GM18519 (cell line): ENCODE data around the gene RAB41.
"Not testable (repeated sequence)": the region's sequence is repeated elsewhere in the genome, so short reads cannot be mapped to it uniquely, and the experiment has no call there.

Experiments
- ATAC-seq: cut with Tn5 transposase; IDR thresholded peaks from one replicate; pipeline ENCODE4 v1.9.1; 2021; ENCODE audit warnings: mild to moderate bottlenecking, moderate library complexity; ENCODE audit not compliant: unreplicated experiment, low FRiP score

The RAB41 gene

DNA sequence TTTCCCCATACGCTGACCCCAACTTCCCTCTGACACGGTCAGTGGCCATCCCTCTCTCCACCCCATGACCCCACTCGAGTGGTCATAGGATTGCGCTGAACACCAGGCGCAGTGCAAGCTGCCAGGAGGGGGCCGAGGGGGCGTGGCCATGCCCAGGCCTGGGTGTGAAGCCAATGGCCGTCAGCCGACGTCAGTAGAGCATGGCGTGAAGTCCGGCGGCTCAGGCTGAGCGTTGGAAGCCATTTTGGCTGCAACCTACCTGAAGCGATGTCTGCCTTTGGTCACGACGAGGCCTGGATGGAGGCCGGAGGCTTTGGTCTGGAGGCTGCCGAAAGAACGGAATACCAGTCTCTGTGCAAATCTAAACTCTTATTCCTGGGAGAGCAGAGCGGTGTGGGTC is at the start of gene RAB41:
RAB41 (plus strand) TSS at position 222 of the 400 bp plus-strand sequence; CDS start at position 268, 46 bp downstream.
- no peak for ATAC-seq

DNA sequence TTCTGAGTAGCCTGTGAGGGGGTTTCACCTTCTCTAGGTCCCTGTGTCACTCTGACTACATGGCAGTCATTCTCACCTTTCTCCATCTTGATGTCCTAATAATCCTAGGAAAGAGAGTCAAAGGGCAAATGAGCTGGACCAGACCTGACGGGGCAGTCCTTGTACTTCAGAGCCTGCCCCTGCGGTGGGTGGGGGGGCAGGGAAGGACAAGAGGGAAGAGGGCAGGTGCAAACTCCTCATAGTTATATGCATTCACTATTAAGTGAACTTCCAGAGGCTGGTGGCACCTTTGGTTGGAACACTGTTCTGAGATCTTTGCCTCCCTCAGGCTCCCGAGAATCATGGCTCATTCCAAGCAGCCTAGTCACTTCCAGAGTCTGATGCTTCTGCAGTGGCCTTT is 47.6 kb upstream of the RAB41 start, which contains the start of gene AWAT1:
AWAT1 (plus strand) TSS at position 301 of the 400 bp plus-strand sequence; CDS start at position 342, 41 bp downstream.
- no peak for ATAC-seq

DNA sequence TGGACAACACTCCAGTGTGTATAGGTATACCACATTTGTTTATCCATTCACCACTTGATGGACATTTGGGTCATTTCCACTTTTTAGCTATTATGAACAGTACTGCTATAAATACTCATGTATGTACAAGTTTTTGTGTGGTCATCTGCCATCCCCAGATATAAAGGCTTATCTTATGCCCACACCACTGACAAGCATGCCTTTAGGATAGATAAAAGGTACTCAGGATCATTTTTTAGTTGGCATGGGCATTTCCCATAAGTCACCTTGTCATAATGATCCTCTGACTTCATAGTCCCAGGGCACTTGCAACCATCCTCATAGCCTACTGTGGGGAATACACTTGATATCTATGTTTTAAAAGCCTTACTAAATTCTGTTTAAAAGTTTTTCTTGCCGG is 41.2 kb upstream of the RAB41 start:
- ATAC-seq, result no peak

DNA sequence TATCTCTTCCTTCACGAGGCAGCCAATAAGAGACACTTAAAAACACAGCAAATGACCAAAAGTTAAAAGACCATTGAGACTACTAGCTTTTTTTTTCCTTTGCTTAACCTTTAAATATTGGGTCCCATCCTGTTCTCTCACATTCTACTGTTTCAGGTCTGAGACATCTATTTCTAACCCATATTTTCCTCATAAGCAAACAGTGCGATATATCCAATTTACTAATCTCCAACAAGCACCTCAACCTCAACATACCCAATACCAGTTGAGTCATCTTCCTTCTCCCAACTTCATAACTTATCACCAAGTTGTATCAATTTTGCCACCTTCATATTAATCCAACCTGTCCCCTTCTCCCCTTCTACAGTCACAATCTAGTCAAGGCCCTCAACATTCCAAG is 40.5 kb upstream of the RAB41 start:
- no peak for ATAC-seq

DNA sequence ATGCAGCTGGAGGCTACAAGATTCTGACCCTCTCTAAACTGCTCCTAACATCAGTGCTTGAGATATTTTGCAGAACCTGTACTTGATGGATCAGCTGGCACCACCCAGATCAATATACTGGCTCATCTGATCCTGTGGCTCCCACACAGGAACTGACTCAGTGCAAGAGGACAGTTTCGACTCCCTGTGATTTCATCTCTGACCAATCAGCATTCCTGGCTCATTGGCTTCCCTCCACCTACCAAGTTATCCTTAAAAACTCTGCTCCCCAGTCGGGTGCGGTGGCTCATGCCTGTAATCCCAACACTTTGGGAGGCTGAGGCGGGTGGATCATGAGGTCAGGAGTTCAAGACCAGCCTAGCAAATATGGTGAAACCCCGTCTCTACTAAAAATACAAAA is 38.4 kb upstream of the RAB41 start:
- not testable (repeated sequence) for ATAC-seq

DNA sequence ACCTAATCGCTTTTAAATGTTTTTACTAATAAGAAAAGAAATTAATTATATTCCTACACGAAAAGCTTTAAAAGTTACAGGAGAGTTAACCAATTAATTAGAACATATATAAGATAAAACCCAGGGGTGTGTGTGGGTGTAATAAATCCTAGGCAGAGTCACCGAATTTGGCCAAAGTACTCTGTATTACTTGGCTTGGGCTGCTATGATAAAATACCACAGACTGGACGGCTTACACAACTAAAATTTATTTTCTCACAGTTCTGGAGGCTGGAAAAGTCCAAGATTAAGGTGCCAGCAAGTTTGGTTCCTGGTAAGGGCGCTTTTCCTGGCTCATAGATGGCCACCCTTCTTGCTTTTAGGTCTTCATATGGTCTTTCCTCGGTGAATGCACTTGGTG is 37.1 kb upstream of the RAB41 start:
- no peak for ATAC-seq

DNA sequence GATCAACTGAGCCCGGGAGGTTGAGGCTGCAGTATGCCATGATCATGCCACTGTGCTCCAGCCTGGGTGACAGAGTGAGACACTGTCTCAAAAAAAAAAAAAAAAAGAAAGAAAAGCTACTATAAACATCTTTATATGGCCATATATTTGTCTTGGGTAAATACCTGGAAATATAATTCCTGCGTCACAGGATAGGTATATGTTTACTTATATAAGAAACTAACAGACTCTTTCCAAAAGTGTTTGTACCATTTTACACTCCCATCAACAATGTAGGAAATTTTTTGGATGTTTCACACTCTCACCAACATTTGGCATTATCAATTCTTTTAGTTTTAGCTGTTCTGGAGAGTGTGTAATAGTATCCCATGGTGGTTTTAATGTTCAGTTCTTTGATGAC is 34.7 kb upstream of the RAB41 start:
- ATAC-seq, result no peak

DNA sequence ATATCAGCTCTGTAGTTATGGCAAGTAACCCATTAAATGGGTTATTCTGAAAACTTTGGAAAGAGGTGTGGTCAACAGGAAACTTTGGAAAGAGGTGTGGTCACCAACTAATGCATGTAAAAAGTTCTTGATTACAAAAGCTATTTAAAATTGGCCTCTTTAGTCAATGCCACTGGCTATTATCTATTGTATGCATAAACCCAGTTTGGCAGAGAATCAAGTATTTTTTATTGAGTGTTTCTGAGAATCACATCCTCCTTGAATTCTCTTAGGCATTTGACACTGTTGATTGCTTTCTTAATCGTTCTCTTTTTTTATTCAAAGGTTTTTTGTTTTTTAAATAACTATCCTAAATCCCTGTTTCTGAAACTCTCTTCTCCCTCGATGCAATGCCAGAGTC is 29.5 kb upstream of the RAB41 start:
- ATAC-seq, result no peak

DNA sequence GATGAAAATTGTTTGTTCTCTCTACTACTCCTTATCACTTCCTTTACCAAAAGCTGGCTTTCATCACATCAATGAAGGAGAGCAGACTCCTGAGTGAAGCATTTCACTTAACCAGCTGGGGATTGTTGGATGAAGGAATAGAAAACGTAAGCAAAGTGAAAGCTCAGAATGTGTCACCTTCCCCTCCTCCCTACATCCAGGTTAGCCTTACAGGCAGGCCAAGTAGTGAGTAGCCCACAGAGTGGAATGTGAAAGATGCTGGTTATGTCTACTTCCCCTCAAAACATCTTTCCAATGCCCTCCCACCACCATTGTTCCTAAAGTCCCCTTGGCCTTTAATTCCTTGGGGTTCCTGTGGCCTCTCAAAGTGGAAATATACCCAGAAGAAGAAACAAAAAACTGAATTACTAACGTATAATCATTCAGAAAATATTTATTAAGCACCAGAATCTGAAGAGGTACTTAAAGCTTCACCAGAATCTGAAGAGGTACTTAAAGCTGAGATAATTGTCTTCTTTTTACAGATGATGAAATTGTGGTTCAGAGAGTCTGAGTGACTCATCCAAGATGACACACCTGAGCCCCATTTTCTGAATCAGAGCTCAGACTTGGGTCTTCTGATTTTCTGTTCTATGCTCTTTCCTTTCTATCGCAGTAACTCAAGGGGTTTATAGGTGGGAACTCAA is 28.5 kb upstream of the RAB41 start:
- ATAC-seq, result no peak

DNA sequence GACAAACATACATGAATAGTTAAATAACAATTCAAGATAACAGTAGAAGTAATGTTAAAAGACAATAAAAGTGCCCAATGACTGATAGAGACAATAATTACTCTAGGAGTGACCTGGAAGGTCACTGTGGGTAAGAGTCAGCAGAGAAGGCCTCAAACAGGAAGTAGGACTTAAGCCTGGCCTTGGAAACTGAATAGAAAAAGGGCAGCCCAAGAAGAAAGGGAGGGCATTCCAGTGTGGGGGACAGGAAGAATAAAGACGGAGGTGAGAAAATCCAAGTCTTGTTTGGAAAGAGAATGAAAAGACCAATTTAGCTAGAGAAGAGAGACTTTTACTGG is 27.9 kb upstream of the RAB41 start:
- no peak for ATAC-seq

DNA sequence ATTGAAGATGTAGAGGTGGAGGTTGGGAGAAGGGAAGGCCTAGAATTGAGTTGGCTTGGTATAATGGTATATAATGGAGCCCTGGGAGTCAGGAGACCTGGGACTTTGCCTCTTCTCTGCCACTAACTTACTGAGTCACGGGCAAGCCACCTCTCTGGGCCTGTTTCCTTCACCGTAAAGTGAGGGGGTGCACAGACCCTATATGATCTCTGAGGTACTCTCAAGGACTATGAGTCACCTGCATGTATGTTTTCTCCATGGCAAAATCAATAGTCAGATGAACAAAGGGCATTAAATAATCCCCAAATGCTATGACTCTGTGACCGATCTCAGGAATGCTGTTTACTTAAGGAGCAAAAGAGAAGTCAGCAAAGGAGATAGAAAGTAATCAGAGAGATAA is 27.1 kb upstream of the RAB41 start:
- no peak for ATAC-seq

DNA sequence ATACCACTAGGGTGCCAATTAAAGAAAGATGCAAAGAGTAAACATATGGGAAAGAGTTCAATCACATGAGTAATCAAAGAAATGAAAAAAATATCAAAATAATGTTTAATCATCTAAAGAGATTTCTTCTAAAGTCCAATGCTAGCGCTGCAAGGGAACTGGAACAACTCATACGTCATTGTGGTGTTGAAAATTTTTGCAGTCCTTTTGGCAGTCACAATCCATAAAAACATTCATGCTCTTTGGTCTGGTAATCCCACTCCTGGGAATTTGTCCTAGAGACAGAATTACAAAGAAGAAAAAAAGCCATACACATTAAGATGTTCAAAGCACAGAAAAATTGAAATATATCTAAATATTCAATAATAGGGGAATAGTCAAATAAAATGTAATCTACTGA is 26.5 kb upstream of the RAB41 start:
- no peak for ATAC-seq

DNA sequence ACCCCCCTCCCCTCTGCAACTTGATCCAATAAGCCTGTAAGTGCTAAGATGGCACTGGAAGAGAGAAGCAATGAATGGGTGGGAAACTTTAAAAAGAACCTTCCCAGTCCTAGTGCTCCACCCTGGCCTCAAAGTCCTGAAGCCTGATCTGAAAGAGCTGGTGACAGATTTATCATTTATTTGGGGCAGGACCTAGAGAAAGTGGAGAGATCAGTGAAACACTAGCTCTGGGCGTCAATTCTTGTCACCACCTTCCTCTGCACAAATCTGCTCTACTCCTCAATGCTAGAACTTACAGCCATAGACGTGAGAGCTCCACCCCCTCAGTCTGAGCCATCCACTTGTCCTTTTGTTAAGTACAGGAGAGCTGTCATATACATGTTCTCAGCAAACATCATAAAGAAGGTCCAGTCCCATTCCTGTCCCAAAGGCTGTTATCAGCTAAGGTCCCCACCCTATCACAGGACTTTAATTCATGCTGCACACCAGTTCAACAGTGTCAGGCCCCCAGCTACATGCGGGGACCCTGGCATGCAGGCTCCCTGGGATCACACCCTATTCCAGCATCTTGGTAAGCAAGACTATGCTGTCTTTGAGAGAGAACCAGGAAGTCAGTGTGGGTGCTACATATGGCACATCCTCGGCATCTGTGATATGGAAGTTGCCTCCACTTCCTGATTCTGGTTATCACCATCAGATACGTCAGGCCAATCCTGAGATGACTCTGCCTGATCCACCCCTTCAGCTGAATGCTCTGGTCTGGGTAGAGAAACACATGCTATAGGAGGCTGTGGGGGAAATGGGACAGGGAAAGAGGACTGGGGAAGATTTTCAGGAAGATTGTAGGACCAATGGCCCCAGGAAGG is 24.3 kb upstream of the RAB41 start:
- ATAC-seq, result no peak

DNA sequence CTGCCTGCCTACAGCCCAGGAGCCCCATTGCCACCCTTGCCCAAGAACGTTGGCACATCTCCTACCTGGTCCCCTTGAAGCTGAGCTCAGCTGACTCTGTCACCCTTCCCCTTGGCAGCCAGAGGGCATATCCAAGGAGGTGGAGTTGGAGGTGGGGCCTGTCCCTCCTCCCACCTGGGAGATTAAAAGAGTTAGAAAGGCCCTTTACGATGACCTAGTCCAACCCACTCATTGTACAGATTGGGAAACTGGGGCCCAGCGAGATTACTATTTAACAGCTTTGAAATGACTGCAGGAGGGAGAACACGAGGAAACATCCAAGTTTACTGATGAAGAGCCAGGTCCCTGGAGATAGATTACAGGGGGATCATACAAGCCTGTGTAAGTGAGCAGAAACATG is 21.9 kb upstream of the RAB41 start, which contains the start of gene P2RY4:
P2RY4 (minus strand) TSS at position 101 of the 400 bp plus-strand sequence. CDS start 580 bp downstream, outside the sequence.
- ATAC-seq, result no peak

DNA sequence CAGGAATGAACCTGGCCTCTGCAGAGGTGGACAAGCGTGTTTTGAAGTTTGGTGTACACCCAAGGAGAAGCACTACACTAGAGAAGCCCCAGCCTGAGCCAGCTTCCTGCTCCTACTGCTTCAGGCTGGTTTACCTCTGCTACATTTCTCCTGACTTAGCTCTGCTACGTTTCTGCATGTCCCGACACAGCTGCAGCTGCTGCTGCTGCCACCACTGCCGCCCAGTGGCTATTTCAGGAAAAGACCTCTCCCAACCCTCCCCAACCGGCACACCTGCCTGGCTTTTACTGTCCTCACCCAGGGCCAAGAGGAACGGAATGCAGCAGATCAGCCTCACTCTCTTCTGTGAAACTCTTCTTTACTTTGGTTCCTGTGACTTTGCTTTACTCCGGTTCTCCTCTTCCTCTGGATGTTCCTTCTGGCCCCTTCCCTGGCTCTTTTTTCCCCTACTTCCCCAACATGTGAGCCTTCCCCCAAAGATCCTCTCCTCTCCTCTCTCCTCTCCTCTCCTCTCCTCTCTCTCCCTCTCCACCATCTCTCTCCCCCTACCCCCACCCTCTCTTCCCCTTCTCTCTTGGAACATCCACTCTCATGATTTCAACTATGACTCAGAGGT is 18.9 kb upstream of the RAB41 start:
- peak; percentile 76 for ATAC-seq

DNA sequence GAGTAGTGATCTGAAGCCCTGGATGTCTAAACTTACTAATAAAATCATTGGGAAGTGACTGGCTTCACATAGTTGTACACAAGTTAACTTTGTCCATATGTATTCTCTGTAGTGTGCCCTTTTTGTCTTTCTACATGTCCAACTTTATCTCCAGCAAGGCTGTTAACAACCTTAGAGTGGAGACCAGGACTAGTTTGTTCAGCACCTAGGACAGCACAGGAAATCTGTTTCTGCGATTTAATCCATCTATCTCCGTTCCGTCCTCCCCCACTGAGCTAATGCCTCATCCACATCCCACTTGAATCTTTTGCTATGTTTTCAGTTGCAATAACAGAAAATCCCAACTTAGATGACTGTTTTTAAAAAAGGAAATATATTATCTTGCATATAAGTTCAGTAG is 17.2 kb upstream of the RAB41 start:
- ATAC-seq, result no peak

DNA sequence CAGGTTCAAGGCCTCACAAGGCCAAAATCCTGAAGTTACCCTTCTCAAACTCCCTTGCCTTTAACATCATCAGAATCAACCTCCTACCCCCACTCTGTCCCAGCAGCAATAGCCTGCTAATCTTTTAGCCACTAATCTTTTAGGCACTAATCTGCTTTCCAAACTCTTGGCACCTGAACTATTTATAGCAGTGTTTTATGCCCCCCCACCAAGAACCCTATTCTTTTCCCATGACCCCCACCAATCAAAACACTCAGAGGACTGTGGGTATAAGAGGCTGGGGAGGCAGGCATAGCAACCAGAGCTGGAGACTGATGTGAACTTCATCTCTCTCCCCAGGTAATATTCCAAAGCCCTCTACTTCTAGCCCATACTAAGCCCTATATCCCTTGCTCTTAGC is 13.9 kb upstream of the RAB41 start, which contains the start of gene ARR3:
ARR3 (plus strand) TSS at position 301 of the 400 bp plus-strand sequence. CDS start 1,052 bp downstream, outside the sequence.
- ATAC-seq, result no peak

DNA sequence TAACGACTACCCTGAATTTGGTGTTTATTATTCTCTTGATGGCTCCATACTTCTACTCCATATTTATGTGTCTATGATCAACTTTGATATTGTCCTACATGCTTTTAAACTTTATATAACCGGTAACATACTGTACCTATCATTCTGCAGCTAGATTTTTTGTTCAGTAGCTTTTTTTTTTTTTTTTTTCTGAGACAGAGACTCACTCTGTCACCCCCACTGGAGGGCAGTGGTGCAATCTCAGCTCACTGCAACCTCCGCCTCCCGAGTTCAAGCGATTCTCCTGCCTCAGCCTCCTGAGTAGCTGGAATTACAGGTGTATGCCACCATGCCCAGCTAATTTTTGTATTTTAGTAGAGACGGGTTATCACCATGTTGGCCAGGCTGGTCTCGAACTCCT is 7.9 kb upstream of the RAB41 start:
- not testable (repeated sequence) for ATAC-seq

DNA sequence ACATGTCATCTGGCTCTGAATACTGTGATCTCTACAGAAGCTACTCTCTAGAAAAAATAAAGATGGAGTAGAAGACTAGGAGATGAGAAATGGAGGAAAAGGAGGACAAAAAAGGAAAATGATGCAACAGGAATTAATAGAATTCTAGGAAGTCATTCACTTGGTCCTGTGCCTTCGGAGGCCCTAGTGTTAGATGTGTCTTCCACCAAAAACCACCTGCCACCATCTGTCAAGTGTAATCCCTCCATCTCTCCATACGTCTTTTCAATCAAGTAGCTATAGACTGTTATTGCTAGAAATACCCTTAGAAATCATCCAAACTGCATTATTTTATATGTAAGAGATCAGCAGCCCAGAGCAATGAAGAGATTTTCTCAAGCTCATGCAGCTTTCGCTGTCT is 2.9 kb upstream of the RAB41 start:
- no peak for ATAC-seq

DNA sequence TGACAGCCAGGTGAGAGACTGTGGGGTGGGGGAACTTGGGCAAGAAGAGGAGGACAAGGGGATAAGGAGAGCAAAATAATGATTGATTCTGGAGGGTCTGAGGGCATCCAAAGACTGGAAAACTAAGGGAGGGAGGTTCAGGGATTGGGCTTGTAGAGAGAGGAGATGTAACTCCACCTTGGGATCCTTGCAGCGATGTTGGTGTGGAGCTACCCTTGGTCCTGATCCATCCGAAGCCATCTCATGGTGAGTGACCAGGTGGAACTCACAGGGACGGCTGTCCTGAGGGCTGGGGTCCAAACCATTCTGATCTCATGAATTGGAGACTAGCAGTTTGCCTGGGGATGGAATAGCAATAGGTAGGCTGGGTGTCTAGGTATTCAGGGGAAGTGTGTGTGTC is 1.4 kb upstream of the RAB41 start:
- no peak for ATAC-seq

DNA sequence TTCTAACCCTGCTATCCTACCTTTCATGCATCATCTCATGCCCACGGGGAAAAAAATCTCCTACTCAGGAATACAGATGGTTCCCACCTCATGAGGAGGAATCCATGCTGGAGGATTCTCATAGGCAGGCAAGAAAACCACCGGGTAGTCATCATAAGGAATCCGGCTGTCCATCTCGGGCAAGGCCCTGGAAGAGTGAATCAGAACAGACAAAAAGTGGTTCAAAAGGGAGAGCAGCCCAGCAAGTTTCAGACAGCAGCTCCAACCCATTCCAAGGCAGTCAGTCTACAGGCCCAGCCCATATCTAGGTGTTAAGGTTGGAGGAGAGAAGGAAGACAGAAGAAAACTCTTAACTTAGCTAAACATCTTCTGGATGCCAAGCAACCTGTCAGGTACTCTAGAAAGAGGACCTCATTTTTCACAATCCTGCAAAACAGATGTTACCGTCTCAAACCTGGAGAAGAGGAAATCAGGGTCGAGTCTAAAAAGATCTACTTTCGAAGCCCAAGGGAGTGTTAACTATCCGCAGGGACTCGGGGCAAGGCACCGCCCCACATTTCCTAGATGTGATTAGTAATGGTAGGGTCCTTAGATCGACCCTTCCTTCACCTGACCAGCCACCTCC is 7.3 kb downstream of the RAB41 start:
- ATAC-seq, result no peak
